Epidermal melanocyte (primary cell): ENCODE measurements around the gene PRKAR1B.
"Not testable (repeated sequence)": the region's sequence is repeated elsewhere in the genome, so short reads cannot be mapped to it uniquely, and the experiment has no call there.

Experiments
- DNase-seq: peaks from one replicate; pipeline ENCODE4 v3.0.0; 2011; ENCODE audit warnings: low spot score; ENCODE audit not compliant: insufficient read length

The PRKAR1B gene

GRCh38 chr7:645606-646005 is 81.5 kb downstream of the PRKAR1B start:
- DNase-seq = no peak

- DNase-seq = no peak
Measured at GRCh38 chr7:644381-645305, 82.4 kb downstream of the PRKAR1B start.

- DNase-seq = no peak
Measured at GRCh38 chr7:641966-642365, 85.1 kb downstream of the PRKAR1B start.

GRCh38 chr7:641269-641671 is 85.8 kb downstream of the PRKAR1B start:
- no peak for DNase-seq

GRCh38 chr7:638256-639011 is 88.6 kb downstream of the PRKAR1B start:
- DNase-seq = no peak

- DNase-seq = no peak
Measured at GRCh38 chr7:637826-638225, 89.3 kb downstream of the PRKAR1B start.

- DNase-seq = no peak
Measured at GRCh38 chr7:636396-636795, 90.7 kb downstream of the PRKAR1B start.

- not testable (repeated sequence) for DNase-seq
Measured at GRCh38 chr7:635687-636382, 91.2 kb downstream of the PRKAR1B start.

GRCh38 chr7:635227-635626 is 91.9 kb downstream of the PRKAR1B start:
- no peak for DNase-seq

- no peak for DNase-seq
Measured at GRCh38 chr7:633381-634018, 93.6 kb downstream of the PRKAR1B start.

GRCh38 chr7:632831-633210 is 94.3 kb downstream of the PRKAR1B start:
- no peak for DNase-seq

GRCh38 chr7:631964-632830 is 94.9 kb downstream of the PRKAR1B start:
- no peak for DNase-seq

GRCh38 chr7:631291-631711 is 95.8 kb downstream of the PRKAR1B start:
- no peak for DNase-seq

GRCh38 chr7:630539-630938 is 96.5 kb downstream of the PRKAR1B start:
- no peak for DNase-seq

GRCh38 chr7:630111-630511 is 97.0 kb downstream of the PRKAR1B start:
- DNase-seq = no peak

- DNase-seq = no peak
Measured at GRCh38 chr7:628826-629225, 98.3 kb downstream of the PRKAR1B start.

- no peak for DNase-seq
Measured at GRCh38 chr7:628402-628763, 98.7 kb downstream of the PRKAR1B start.

GRCh38 chr7:627661-628401 is 99.2 kb downstream of the PRKAR1B start:
- DNase-seq = no peak

- DNase-seq = no peak
Measured at GRCh38 chr7:625376-625971, 101.6 kb downstream of the PRKAR1B start.
